Measurements from ENCODE around the gene FBLN1. TPM values are rescaled to one million over a fixed set of nuclear protein-coding genes. Genes with fewer than 3 reads are reported as not detected.
"Not testable (repeated sequence)": the region's sequence is repeated elsewhere in the genome, so short reads cannot be mapped to it uniquely, and the experiment has no call there.

The FBLN1 gene
- total RNA-seq, 1 donor from 2014 or later = 186 TPM

GRCh38 chr22:45590262-45590661 lies 87.6 kb downstream of the FBLN1 start:
- Mint-ChIP-seq H3K27ac (ENCODE audit: unreplicated experiment) (no peak overlapping the region), H3K4me1 (ENCODE audit: low read depth) (peaks cover 8% of the 10 kb centered on the region), H3K4me3 (ENCODE audit: unreplicated experiment) (no peak overlapping the region), H3K9me3 (ENCODE audit: low read depth) (no peaks in the 10 kb centered on the region), H3K36me3 (ENCODE audit: low read depth) (peaks cover 16% of the 10 kb centered on the region), H3K27me3 (ENCODE audit: low read depth) (no peaks in the 10 kb centered on the region)
- no peak for TF ChIP-seq CTCF (IDR thresholded peaks at IDR 0.05)
- no peak for DNase-seq (ENCODE audit: low spot score)

- not testable (repeated sequence) for H3K4me1 Mint-ChIP-seq (ENCODE audit: low read depth); H3K27me3 Mint-ChIP-seq (ENCODE audit: low read depth); H3K9me3 Mint-ChIP-seq (ENCODE audit: low read depth); H3K4me3 Mint-ChIP-seq (ENCODE audit: unreplicated experiment); DNase-seq (ENCODE audit: low spot score); H3K27ac Mint-ChIP-seq (ENCODE audit: unreplicated experiment)
- H3K36me3 Mint-ChIP-seq (ENCODE audit: low read depth) = peaks cover 15% of the 10 kb centered on the region
These were observed 89.0 kb downstream of the FBLN1 start for GRCh38 chr22:45591633-45592213.

GRCh38 chr22:45594123-45594941 lies 91.6 kb downstream of the FBLN1 start:
- Mint-ChIP-seq H3K27ac (ENCODE audit: unreplicated experiment) (no peak overlapping the region), H3K36me3 (ENCODE audit: low read depth) (peaks cover 13% of the 10 kb centered on the region), H3K27me3 (ENCODE audit: low read depth) (no peaks in the 10 kb centered on the region), H3K4me3 (ENCODE audit: unreplicated experiment) (no peak overlapping the region), H3K4me1 (ENCODE audit: low read depth) (no peaks in the 10 kb centered on the region), H3K9me3 (ENCODE audit: low read depth) (no peaks in the 10 kb centered on the region)
- DNase-seq (ENCODE audit: low spot score) = no peak
- no peak for TF ChIP-seq CTCF (IDR thresholded peaks at IDR 0.05)

GRCh38 chr22:45597460-45598192 lies 94.9 kb downstream of the FBLN1 start:
- H3K36me3 Mint-ChIP-seq (ENCODE audit: low read depth) = peaks cover 21% of the 10 kb centered on the region
- TF ChIP-seq CTCF (IDR thresholded peaks at IDR 0.05) = no peak
- no peak overlapping the region for H3K27ac Mint-ChIP-seq (ENCODE audit: unreplicated experiment)
- peaks cover 5% of the 10 kb centered on the region for H3K4me1 Mint-ChIP-seq (ENCODE audit: low read depth)
- no peak overlapping the region for H3K4me3 Mint-ChIP-seq (ENCODE audit: unreplicated experiment)
- H3K9me3 Mint-ChIP-seq (ENCODE audit: low read depth) = no peaks in the 10 kb centered on the region
- no peaks in the 10 kb centered on the region for H3K27me3 Mint-ChIP-seq (ENCODE audit: low read depth)
- DNase-seq (ENCODE audit: low spot score) = no peak

- H3K4me3 Mint-ChIP-seq (ENCODE audit: unreplicated experiment) = no peak overlapping the region
- no peak overlapping the region for H3K27ac Mint-ChIP-seq (ENCODE audit: unreplicated experiment)
- no peaks in the 10 kb centered on the region for H3K9me3 Mint-ChIP-seq (ENCODE audit: low read depth)
- DNase-seq (ENCODE audit: low spot score) = peak; percentile 75
- TF ChIP-seq CTCF (IDR thresholded peaks at IDR 0.05) = no peak
- no peaks in the 10 kb centered on the region for H3K27me3 Mint-ChIP-seq (ENCODE audit: low read depth)
- H3K4me1 Mint-ChIP-seq (ENCODE audit: low read depth) = peaks cover 15% of the 10 kb centered on the region
- H3K36me3 Mint-ChIP-seq (ENCODE audit: low read depth) = peaks cover 15% of the 10 kb centered on the region
These were observed 96.0 kb downstream of the FBLN1 start for GRCh38 chr22:45598596-45599217.

Measured in chondrocyte (in vitro differentiated cells).